Right lobe of liver (tissue), 4 donors: ENCODE data around the gene NKAIN2.

ENCODE experiments used
- POLR2A ChIP-seq: fragments of 450-650 bp; IDR thresholded peaks from one replicate; pipeline ENCODE4 v1.6.1; 2017; ENCODE audit warnings: antibody characterized with exemption, mild to moderate bottlenecking
- TF ChIP-seq, protein P1 (sequence below), 4 donors: fragments of 200-600 bp in 3 of 4; fragments of 450-650 bp in 1 of 4; IDR thresholded peaks; one replicate each; pipeline versions ENCODE4 v1.5.1 to v1.8.0; 2016 to 2022; ENCODE audit warnings: antibody characterized with exemption in 4 of 4, mild to moderate bottlenecking in 2 of 4
- donor health status: DM: no; HTN: no; CAD: no.
- donor health status: DM: no; HTN: no; CAD: no.
- donor health status: DM: no; HTN: yes; CAD: no.

DNA sequence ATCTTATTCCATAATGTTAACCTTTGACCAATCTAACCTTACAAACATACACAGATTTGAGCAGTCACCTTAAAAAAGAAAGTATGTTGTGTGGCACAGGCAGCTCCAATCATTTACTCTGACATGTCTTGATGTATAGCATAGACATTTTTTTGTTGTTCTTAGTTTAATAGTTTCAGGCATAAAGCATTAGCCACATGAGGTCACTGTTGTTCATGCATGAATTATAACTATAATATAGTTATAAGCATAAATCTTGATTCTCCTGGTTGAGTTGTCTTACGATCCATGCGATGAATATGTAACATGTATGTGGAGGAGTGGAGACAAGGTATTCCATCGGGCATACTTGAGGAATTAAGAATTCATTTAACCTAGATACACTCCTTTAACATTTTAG is 26.1 kb upstream of the NKAIN2 start:
- TF ChIP-seq, protein P1, sequence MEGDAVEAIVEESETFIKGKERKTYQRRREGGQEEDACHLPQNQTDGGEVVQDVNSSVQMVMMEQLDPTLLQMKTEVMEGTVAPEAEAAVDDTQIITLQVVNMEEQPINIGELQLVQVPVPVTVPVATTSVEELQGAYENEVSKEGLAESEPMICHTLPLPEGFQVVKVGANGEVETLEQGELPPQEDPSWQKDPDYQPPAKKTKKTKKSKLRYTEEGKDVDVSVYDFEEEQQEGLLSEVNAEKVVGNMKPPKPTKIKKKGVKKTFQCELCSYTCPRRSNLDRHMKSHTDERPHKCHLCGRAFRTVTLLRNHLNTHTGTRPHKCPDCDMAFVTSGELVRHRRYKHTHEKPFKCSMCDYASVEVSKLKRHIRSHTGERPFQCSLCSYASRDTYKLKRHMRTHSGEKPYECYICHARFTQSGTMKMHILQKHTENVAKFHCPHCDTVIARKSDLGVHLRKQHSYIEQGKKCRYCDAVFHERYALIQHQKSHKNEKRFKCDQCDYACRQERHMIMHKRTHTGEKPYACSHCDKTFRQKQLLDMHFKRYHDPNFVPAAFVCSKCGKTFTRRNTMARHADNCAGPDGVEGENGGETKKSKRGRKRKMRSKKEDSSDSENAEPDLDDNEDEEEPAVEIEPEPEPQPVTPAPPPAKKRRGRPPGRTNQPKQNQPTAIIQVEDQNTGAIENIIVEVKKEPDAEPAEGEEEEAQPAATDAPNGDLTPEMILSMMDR (IDR thresholded peaks at IDR 0.05), result peak in 2 of 4 donors; percentile 12 to 13
- no peak for TF ChIP-seq POLR2A
